Endometrial microvascular endothelial cells (primary cell): Measurements from ENCODE around the gene DNM2. TPM values are rescaled to one million over a fixed set of nuclear protein-coding genes. Genes with fewer than 3 reads are reported as not detected.

Experiments
- in situ Hi-C: cut with HindIII; loops from 2 replicates; pipeline ENCODE4 v1.10.0; 2017; ENCODE audit warnings: low sequenced_read_pairs, low pct_unique_long_range_greater_than_20kb; ENCODE audit errors: inconsistent ontology term
- total RNA-seq: library from RNA; depleted of rRNA; stranded (reverse); fragments of >200 nt; gene quantifications from one replicate; pipeline ENCODE4 v1.2.3, GENCODE V29; 2015; ENCODE audit errors: inconsistent ontology term

The DNM2 gene
- total RNA-seq, 1 donor from 2014 or later, result 110 TPM

GRCh38 chr19:10797541-10798256 lies 79.8 kb downstream of the DNM2 start:
- in situ Hi-C loops, result no loop called here

- in situ Hi-C loops, result no loop called here
Measured at GRCh38 chr19:10800488-10800887, 82.6 kb downstream of the DNM2 start.

GRCh38 chr19:10802479-10802878 lies 84.6 kb downstream of the DNM2 start:
- in situ Hi-C loops, result no loop called here

- in situ Hi-C loops, result no loop called here
Measured at GRCh38 chr19:10803252-10803651, 85.4 kb downstream of the DNM2 start.

GRCh38 chr19:10805065-10805757 lies 87.3 kb downstream of the DNM2 start:
- in situ Hi-C loops, result no loop called here

GRCh38 chr19:10805758-10806247 lies 87.9 kb downstream of the DNM2 start:
- in situ Hi-C loops, result no loop called here

- in situ Hi-C loops, result no loop called here
Measured at GRCh38 chr19:10808937-10809649, 91.2 kb downstream of the DNM2 start.

- in situ Hi-C loops, result no loop called here
Measured at GRCh38 chr19:10809651-10810285, 91.9 kb downstream of the DNM2 start.

GRCh38 chr19:10811391-10812111 lies 93.7 kb downstream of the DNM2 start:
- in situ Hi-C loops, result no loop called here

GRCh38 chr19:10812196-10812595 lies 94.3 kb downstream of the DNM2 start:
- in situ Hi-C loops, result no loop called here

GRCh38 chr19:10812902-10813404 lies 95.1 kb downstream of the DNM2 start:
- in situ Hi-C loops, result no loop called here

- in situ Hi-C loops, result no loop called here
Measured at GRCh38 chr19:10815007-10815536, 97.2 kb downstream of the DNM2 start.

- in situ Hi-C loops, result no loop called here
Measured at GRCh38 chr19:10815969-10816644, 98.2 kb downstream of the DNM2 start.

- in situ Hi-C loops, result no loop called here
Measured at GRCh38 chr19:10816691-10817090, 98.8 kb downstream of the DNM2 start.

- in situ Hi-C loops, result no loop called here
Measured at GRCh38 chr19:10817291-10818038, 99.6 kb downstream of the DNM2 start.

GRCh38 chr19:10818301-10819123 lies 100.6 kb downstream of the DNM2 start:
- in situ Hi-C loops, result no loop called here
